MM.1S (cell line): ENCODE results near the gene CTDNEP1.

Experiments used
- EZH2 ChIP-seq: fragments of 300-600 bp; sonication (generic); optimal IDR thresholded peaks from 2 replicates; pipeline ENCODE3; 2017; ENCODE audit warnings: low read depth, mild to moderate bottlenecking, antibody characterized with exemption, low read length, mixed read lengths
- TF ChIP-seq, protein P1 (sequence below): fragments of 300-600 bp; sonication (generic); IDR thresholded peaks from 2 replicates; pipeline ENCODE4 v1.5.1; 2016; ENCODE audit warnings: antibody characterized with exemption, low read length, mixed read lengths

DNA sequence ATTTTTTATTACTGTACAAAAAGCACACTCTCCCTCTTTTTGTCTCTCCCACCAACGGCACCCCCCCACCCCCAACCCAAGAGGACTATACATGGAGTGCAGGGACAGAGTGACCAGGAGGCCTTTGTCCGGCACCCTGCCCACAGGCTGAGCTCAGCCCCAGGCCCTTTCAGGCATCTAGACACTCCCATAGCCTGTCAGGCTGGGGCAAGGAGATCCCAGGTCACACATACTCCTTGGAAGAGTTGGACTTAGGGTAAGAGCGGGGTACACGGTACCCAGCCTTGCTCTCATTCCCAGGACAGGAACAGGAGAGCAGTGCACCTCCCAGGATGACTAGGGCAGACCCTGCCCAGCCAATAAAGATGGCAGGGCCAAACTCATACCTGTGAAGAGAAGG is 8.6 kb upstream of the CTDNEP1 start:
- TF ChIP-seq, protein P1, sequence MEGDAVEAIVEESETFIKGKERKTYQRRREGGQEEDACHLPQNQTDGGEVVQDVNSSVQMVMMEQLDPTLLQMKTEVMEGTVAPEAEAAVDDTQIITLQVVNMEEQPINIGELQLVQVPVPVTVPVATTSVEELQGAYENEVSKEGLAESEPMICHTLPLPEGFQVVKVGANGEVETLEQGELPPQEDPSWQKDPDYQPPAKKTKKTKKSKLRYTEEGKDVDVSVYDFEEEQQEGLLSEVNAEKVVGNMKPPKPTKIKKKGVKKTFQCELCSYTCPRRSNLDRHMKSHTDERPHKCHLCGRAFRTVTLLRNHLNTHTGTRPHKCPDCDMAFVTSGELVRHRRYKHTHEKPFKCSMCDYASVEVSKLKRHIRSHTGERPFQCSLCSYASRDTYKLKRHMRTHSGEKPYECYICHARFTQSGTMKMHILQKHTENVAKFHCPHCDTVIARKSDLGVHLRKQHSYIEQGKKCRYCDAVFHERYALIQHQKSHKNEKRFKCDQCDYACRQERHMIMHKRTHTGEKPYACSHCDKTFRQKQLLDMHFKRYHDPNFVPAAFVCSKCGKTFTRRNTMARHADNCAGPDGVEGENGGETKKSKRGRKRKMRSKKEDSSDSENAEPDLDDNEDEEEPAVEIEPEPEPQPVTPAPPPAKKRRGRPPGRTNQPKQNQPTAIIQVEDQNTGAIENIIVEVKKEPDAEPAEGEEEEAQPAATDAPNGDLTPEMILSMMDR: no peak
- no peak for TF ChIP-seq EZH2
